Panc1 (cell line): ENCODE results near the gene TMSB10. TPM values are rescaled to one million over a fixed set of nuclear protein-coding genes. Genes with fewer than 3 reads are reported as not detected.

Source experiments
- ATAC-seq: fragments of 200-7000 bp; cut with Tn5 transposase; 2 replicates; pipeline ENCODE4 v1.9.1; 2020; ENCODE audit warnings: mild to moderate bottlenecking, moderate library complexity
- BruUV-seq: library from RNA; stranded (reverse); fragments of 400-500 nt; replicated peaks from 2 replicates; lab custom pipeline; 2021; lab: Mats Ljungman, UMichigan
- CTCF ChIA-PET: fragments of 300-600 bp; sonication (Branson Sonifier 250); formaldehyde crosslinking; loops from one replicate; lab custom pipeline; 2022; ENCODE audit warnings: antibody characterized with exemption; lab: Charles Lee
- POLR2A ChIA-PET: fragments of 300-600 bp; sonication (Branson Sonifier 250); formaldehyde crosslinking; loops from one replicate; lab custom pipeline; 2022; ENCODE audit warnings: antibody characterized with exemption; lab: Charles Lee
- DNase-seq: peaks from one replicate; pipeline ENCODE4 v3.0.0-alpha.2; 2010; ENCODE audit warnings: low read depth, low spot score
- H3K27ac ChIP-seq: 2 replicates; pipeline ENCODE4 v1.5.1; 2011; ENCODE audit warnings: mild to moderate bottlenecking, low read length, inconsistent platforms
- H3K27me3 ChIP-seq: fragments of 200-500 bp; sonication (Bioruptor generic); 2 replicates; pipeline ENCODE4 v1.6.0; 2014; ENCODE audit warnings: low read length, inconsistent platforms; ENCODE audit not compliant: control insufficient read depth, insufficient read depth
- H3K36me3 ChIP-seq: fragments of 200-500 bp; sonication (Bioruptor generic); 2 replicates; pipeline ENCODE4 v1.5.1; 2014; ENCODE audit warnings: inconsistent platforms, mild to moderate bottlenecking, low read length, moderate library complexity; ENCODE audit not compliant: control insufficient read depth, insufficient read depth
- H3K4me1 ChIP-seq: 2 replicates; pipeline ENCODE4 v1.5.1; 2011; ENCODE audit warnings: inconsistent platforms, mild to moderate bottlenecking, low read length, moderate library complexity; ENCODE audit not compliant: control insufficient read depth, insufficient read depth
- H3K4me3 ChIP-seq, 2 experiments: 2 replicates each; pipeline ENCODE4 v1.5.1; 2011 to 2012; ENCODE audit warnings: low read depth in 2 of 2, low read length in 2 of 2, mild to moderate bottlenecking in 2 of 2, inconsistent platforms in 1 of 2, moderate library complexity in 1 of 2
- H3K9me3 ChIP-seq: fragments of 200-500 bp; sonication (Bioruptor generic); 2 replicates; pipeline ENCODE4 v1.5.1; 2014; ENCODE audit warnings: low read depth, mild to moderate bottlenecking, inconsistent platforms, low read length, moderate library complexity; ENCODE audit not compliant: control insufficient read depth, insufficient read depth
- POLR2AphosphoS5 ChIP-seq: IDR thresholded peaks from 2 replicates; pipeline ENCODE4 v1.6.1; 2012; ENCODE audit warnings: mild to moderate bottlenecking, low read depth, low read length, moderate library complexity
- SIN3A ChIP-seq: IDR thresholded peaks from 2 replicates; pipeline ENCODE4 v1.6.1; 2012; ENCODE audit warnings: low read depth, mild to moderate bottlenecking, low read length, moderate library complexity, borderline replicate concordance; ENCODE audit not compliant: insufficient read depth
- TCF7L2 ChIP-seq: IDR thresholded peaks from 2 replicates; pipeline ENCODE4 v1.6.1; 2011; ENCODE audit warnings: mild to moderate bottlenecking, low read depth, low read length, inconsistent platforms
- in situ Hi-C: cut with HindIII; loops from 2 replicates; pipeline ENCODE4 v1.10.0; 2016; ENCODE audit warnings: low sequenced_read_pairs, low pct_unique_long_range_greater_than_20kb
- intact Hi-C: fragments of 100-400 bp; cut with micrococcal nuclease; formaldehyde crosslinking; loops from one replicate; pipeline ENCODE4 v1.10.0; 2022; ENCODE audit not compliant: unreplicated experiment
- total RNA-seq: library from RNA; stranded (reverse); gene quantifications from one replicate; pipeline ENCODE4 v1.2.1, GENCODE V29; 2021; ENCODE audit not compliant: unreplicated experiment
- TF ChIP-seq, protein P1 (sequence below): fragments of 450-650 bp; IDR thresholded peaks from 2 replicates; pipeline ENCODE4 v1.5.1; 2017; ENCODE audit warnings: mild to moderate bottlenecking
- TF ChIP-seq, protein P2 (sequence below), 2 experiments: IDR thresholded peaks; 2 replicates each; pipeline ENCODE4 v1.6.1; 2011 to 2012; ENCODE audit warnings: low read depth in 2 of 2, control low read depth in 1 of 2, low read length in 1 of 2, mild to moderate bottlenecking in 1 of 2, moderate library complexity in 1 of 2; ENCODE audit not compliant: insufficient read depth in 1 of 2

The TMSB10 gene
- total RNA-seq, 1 experiment from 2014 or later = 1,916 TPM

DNA sequence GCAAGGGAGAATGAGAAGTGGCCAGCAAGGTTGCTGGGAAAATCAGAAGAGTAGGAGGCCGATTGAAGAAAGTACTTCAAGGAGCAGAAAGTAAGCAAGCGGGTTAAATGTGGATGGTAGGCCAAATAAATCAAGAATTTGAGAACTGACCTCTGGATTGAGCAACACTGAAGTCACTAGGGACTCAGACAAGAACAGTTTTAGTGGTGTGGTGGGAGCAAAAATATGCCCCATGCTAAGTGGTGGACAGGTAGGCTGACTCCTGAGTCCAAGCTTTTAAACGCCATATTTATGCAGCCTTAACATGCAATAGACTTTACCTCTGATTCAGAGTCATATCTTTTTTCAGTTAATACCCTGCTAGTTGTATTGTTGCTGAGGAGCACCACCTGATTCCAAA is 29.1 kb upstream of the TMSB10 start:
- BruUV-seq = no TSS peak
- DNase-seq (no peak), ATAC-seq (no peak)
- Histone ChIP-seq H3K27ac (no peak overlapping the region), H3K4me3 (no peak overlapping the region), H3K9me3 (no peaks in the 10 kb centered on the region), H3K36me3 (no peaks in the 10 kb centered on the region), H3K27me3 (peaks cover 18% of the 10 kb centered on the region), H3K4me1 (peaks cover 9% of the 10 kb centered on the region)
- in situ Hi-C loops (no loop called here), intact Hi-C loops (no loop called here)
- POLR2A ChIA-PET = no interaction called here
- no peak for TF ChIP-seq POLR2AphosphoS5
- TF ChIP-seq, protein P1, sequence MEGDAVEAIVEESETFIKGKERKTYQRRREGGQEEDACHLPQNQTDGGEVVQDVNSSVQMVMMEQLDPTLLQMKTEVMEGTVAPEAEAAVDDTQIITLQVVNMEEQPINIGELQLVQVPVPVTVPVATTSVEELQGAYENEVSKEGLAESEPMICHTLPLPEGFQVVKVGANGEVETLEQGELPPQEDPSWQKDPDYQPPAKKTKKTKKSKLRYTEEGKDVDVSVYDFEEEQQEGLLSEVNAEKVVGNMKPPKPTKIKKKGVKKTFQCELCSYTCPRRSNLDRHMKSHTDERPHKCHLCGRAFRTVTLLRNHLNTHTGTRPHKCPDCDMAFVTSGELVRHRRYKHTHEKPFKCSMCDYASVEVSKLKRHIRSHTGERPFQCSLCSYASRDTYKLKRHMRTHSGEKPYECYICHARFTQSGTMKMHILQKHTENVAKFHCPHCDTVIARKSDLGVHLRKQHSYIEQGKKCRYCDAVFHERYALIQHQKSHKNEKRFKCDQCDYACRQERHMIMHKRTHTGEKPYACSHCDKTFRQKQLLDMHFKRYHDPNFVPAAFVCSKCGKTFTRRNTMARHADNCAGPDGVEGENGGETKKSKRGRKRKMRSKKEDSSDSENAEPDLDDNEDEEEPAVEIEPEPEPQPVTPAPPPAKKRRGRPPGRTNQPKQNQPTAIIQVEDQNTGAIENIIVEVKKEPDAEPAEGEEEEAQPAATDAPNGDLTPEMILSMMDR = no peak
- TF ChIP-seq SIN3A = no peak
- no peak for TF ChIP-seq TCF7L2
- TF ChIP-seq, protein P2, sequence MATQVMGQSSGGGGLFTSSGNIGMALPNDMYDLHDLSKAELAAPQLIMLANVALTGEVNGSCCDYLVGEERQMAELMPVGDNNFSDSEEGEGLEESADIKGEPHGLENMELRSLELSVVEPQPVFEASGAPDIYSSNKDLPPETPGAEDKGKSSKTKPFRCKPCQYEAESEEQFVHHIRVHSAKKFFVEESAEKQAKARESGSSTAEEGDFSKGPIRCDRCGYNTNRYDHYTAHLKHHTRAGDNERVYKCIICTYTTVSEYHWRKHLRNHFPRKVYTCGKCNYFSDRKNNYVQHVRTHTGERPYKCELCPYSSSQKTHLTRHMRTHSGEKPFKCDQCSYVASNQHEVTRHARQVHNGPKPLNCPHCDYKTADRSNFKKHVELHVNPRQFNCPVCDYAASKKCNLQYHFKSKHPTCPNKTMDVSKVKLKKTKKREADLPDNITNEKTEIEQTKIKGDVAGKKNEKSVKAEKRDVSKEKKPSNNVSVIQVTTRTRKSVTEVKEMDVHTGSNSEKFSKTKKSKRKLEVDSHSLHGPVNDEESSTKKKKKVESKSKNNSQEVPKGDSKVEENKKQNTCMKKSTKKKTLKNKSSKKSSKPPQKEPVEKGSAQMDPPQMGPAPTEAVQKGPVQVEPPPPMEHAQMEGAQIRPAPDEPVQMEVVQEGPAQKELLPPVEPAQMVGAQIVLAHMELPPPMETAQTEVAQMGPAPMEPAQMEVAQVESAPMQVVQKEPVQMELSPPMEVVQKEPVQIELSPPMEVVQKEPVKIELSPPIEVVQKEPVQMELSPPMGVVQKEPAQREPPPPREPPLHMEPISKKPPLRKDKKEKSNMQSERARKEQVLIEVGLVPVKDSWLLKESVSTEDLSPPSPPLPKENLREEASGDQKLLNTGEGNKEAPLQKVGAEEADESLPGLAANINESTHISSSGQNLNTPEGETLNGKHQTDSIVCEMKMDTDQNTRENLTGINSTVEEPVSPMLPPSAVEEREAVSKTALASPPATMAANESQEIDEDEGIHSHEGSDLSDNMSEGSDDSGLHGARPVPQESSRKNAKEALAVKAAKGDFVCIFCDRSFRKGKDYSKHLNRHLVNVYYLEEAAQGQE (IDR thresholded peaks at IDR 0.05; ENCODE audit: insufficient read depth in 1 of 2, low read depth in 2 of 2, low read length in 1 of 2) = no peak
- CTCF ChIA-PET = no interaction called here

DNA sequence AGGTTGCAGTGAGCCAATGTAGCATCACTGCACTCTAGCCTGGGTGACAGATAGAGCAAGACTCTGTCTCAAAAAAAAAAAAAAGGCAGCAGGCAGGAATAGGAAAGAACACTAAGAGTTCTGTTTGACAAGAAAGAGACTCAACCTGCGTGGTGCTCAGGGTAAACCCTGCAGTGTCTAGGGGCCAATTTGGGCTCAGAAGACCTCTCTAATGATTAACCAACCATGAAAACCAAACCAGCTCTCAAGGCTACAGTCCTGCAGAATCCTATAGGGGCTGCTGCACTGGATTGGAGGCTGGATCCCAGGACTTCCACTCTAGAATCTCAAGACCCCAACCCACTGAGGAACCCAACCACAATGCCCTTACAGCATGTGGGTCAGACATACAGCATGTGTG is 27.0 kb upstream of the TMSB10 start:
- Histone ChIP-seq H3K4me1 (peaks cover 12% of the 10 kb centered on the region), H3K4me3 (no peak overlapping the region), H3K27me3 (peaks cover 21% of the 10 kb centered on the region), H3K9me3 (no peaks in the 10 kb centered on the region), H3K27ac (no peak overlapping the region), H3K36me3 (no peaks in the 10 kb centered on the region)
- intact Hi-C loops (no loop called here), in situ Hi-C loops (no loop called here)
- no TSS peak for BruUV-seq
- ATAC-seq (no peak), DNase-seq (no peak)
- TF ChIP-seq, protein P2 (IDR thresholded peaks at IDR 0.05; ENCODE audit: insufficient read depth in 1 of 2, low read depth in 2 of 2, low read length in 1 of 2) = no peak
- TF ChIP-seq SIN3A (no peak), TCF7L2 (no peak), POLR2AphosphoS5 (no peak)
- TF ChIP-seq, protein P1 = no peak
- ChIA-PET CTCF (no interaction called here), POLR2A (no interaction called here)
